ENCODE results near the gene FRMD1. TPM values are rescaled to one million over a fixed set of nuclear protein-coding genes. Genes with fewer than 3 reads are reported as not detected.

FRMD1 gene
- total RNA-seq (2022; extraction: Qiagen RNA extraction; ENCODE audit: low read depth) = 0.02 to 0.05 TPM (median 0.05 TPM) in 4 of 5 replicates, not detected in the other

DNA sequence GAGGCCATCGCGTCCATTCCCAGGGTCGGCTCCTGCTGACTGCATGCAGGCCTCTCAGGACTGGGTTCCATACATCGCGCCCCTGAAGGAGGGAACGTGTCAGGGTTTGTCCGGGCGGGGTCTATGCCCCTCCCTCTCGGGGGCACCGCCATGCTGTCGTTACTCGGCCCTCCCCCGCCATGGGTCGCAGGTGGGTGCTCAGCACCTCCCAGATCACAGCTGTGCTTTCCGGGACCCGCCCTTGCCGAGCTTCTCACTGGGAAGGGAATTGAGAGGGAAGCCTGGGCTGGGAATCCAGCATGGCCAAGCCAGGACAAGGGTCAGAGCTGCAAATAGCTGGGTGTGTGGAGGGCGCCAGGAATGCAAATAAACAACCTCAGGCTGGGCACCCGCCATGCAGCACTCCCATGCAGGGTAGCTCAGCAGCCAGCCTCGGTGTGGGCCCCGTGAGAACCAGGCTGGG is at the start of gene FRMD1:
Gene FRMD1, minus strand, starts transcription at position 270 of the 463 bp plus-strand sequence. Its CDS starts 118 bp downstream, at position 152.

Other genes with a start within 250 kb of the FRMD1 start
- 0.05 to 0.22 TPM in 2 of 5 replicates, not detected in the others for gene KIF25, start 81.5 kb downstream of the FRMD1 start, total RNA-seq (2022; extraction: Qiagen RNA extraction; ENCODE audit: low read depth)
- gene DACT2, start 240.6 kb upstream of the FRMD1 start, total RNA-seq (2022; extraction: Qiagen RNA extraction; ENCODE audit: low read depth) = 0.08 to 0.17 TPM (median 0.15 TPM) in 4 of 5 replicates, not detected in the other

Measured in A549 treated with GW870086 at 1 μM for 4 hours (cell line).